ENCODE results near the gene APOO. TPM values are rescaled to one million over a fixed set of nuclear protein-coding genes. Genes with fewer than 3 reads are reported as not detected.
A peak's percentile ranks its signal among the peaks of the same experiment; 100 is the strongest.

APOO gene
- total and polyA plus RNA-seq, 2 experiments from 2014 or later: 7.3 to 20.2 TPM

DNA sequence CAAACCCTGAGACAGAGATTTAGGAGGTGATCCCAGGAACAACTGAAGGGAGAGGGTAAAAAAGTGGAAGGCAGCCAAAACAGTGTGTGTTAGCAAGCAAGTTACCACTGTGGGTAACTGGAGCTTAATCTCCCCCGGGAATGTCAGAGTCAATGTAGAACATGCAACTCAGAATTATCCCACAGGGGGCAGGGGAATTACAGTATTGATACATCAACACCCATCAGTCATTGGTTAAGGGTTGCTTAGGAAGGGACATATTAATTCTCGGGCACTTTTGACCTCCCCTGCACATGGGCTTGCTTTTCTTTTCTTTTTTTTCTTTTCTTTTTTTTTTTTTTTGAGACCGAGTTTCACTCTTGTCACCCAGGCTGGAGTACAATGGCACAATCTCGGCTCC, 29.4 kb upstream of the APOO start:
- H3K9me2 ChIP-seq (ENCODE audit: insufficient read depth): no peaks in the 10 kb centered on the region
- no peak overlapping the region for H2AFZ ChIP-seq
- H3K36me3 ChIP-seq (ENCODE audit: low read depth): no peaks in the 10 kb centered on the region
- no peak overlapping the region for H3K9ac ChIP-seq
- DNase-seq: peak; percentile 10
- WGBS, 2 experiments (ENCODE audit: low coverage in 1 of 2, low lambda C conversion rate in 2 of 2, missing lambda C conversion rate in 2 of 2): 69 to 95% methylated on average over 2 to 3 of the region's 4 CpGs
- no peaks in the 10 kb centered on the region for H4K20me1 ChIP-seq (ENCODE audit: insufficient read depth)
- no peaks in the 10 kb centered on the region for H3K27me3 ChIP-seq (replicated peaks; ENCODE audit: insufficient read depth)
- no peaks in the 10 kb centered on the region for H3K79me2 ChIP-seq (ENCODE audit: insufficient read depth)
- H3K27ac ChIP-seq: no peak overlapping the region
- in situ Hi-C loops (cut with MboI): no loop called here
- H3K4me1 ChIP-seq (ENCODE audit: insufficient read depth): peaks cover 11% of the 10 kb centered on the region
- H3F3A ChIP-seq (ENCODE audit: insufficient read depth): no peaks in the 10 kb centered on the region
- TF ChIP-seq EZH2 (IDR thresholded peaks at IDR 0.05; ENCODE audit: insufficient read depth, poor library complexity, severe bottlenecking) (no peak), EZH2phosphoT487 (IDR thresholded peaks at IDR 0.05; ENCODE audit: insufficient read depth, low read depth) (no peak)
- H3K9me3 ChIP-seq (ENCODE audit: low read depth): no peaks in the 10 kb centered on the region
- no peak overlapping the region for H3K4me3 ChIP-seq
- no peak overlapping the region for H3K4me2 ChIP-seq (ENCODE audit: unreplicated experiment)

DNA sequence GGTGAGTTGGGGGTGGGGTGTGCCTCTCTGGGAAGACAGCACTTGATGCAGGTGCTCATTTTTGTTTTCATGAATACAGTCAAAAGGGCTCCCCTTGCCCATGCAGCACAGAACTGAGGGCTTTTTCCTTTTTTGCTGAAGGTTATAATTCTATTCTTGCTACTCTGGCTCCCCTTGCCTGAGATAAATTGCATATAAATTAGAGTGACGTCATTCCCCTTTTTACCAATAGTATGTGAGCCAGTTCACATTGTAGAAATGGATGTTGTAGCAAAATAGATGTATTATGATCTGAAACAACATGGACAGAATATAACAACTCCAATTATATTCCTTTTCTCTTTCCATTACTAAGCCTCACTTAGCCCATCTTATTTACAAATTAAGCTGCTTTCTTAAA, 28.4 kb upstream of the APOO start:
- Histone ChIP-seq H3K4me2 (ENCODE audit: unreplicated experiment) (no peak overlapping the region), H3F3A (ENCODE audit: insufficient read depth) (no peaks in the 10 kb centered on the region), H3K27me3 (replicated peaks; ENCODE audit: insufficient read depth) (no peaks in the 10 kb centered on the region), H3K4me1 (ENCODE audit: insufficient read depth) (peaks cover 11% of the 10 kb centered on the region), H4K20me1 (ENCODE audit: insufficient read depth) (no peaks in the 10 kb centered on the region), H3K27ac (no peak overlapping the region), H3K9me2 (ENCODE audit: insufficient read depth) (no peaks in the 10 kb centered on the region), H3K79me2 (ENCODE audit: insufficient read depth) (no peaks in the 10 kb centered on the region), H2AFZ (no peak overlapping the region), H3K9ac (no peak overlapping the region), H3K9me3 (ENCODE audit: low read depth) (no peaks in the 10 kb centered on the region), H3K4me3 (no peak overlapping the region), H3K36me3 (ENCODE audit: low read depth) (no peaks in the 10 kb centered on the region)
- in situ Hi-C loops (cut with MboI): no loop called here
- 0 to 6% methylated on average over 1 of the region's 1 CpG for WGBS, 2 experiments (ENCODE audit: low coverage in 1 of 2, low lambda C conversion rate in 2 of 2, missing lambda C conversion rate in 2 of 2)
- DNase-seq: no peak
- no peak for TF ChIP-seq EZH2 (IDR thresholded peaks at IDR 0.05; ENCODE audit: insufficient read depth, poor library complexity, severe bottlenecking)
- no peak for TF ChIP-seq EZH2phosphoT487 (IDR thresholded peaks at IDR 0.05; ENCODE audit: insufficient read depth, low read depth)

- Histone ChIP-seq H3K9me2 (ENCODE audit: insufficient read depth) (no peaks in the 10 kb centered on the region), H3K79me2 (ENCODE audit: insufficient read depth) (no peaks in the 10 kb centered on the region), H3K4me3 (peak overlapping the region; percentile 40), H4K20me1 (ENCODE audit: insufficient read depth) (no peaks in the 10 kb centered on the region), H3K27ac (peak overlapping the region; percentile 46; the same call in 1 of the 2 replicates), H3K4me2 (ENCODE audit: unreplicated experiment) (peak overlapping the region; percentile 65), H2AFZ (peak overlapping the region; percentile 56), H3F3A (ENCODE audit: insufficient read depth) (no peaks in the 10 kb centered on the region), H3K9ac (peak overlapping the region; percentile 50), H3K27me3 (replicated peaks; ENCODE audit: insufficient read depth) (no peaks in the 10 kb centered on the region), H3K4me1 (ENCODE audit: insufficient read depth) (peaks cover 11% of the 10 kb centered on the region), H3K36me3 (ENCODE audit: low read depth) (no peaks in the 10 kb centered on the region), H3K9me3 (ENCODE audit: low read depth) (no peaks in the 10 kb centered on the region)
- in situ Hi-C loops (cut with MboI): no loop called here
- WGBS, 2 experiments (ENCODE audit: low coverage in 1 of 2, low lambda C conversion rate in 2 of 2, missing lambda C conversion rate in 2 of 2): 4 to 5% methylated on average over 11 of the region's 11 CpGs
- DNase-seq: peak; percentile 64
- no peak for TF ChIP-seq EZH2 (IDR thresholded peaks at IDR 0.05; ENCODE audit: insufficient read depth, poor library complexity, severe bottlenecking)
- TF ChIP-seq EZH2phosphoT487 (IDR thresholded peaks at IDR 0.05; ENCODE audit: insufficient read depth, low read depth): no peak
Measured at GRCh38 chrX:23935106-23935505, 27.4 kb upstream of the APOO start.

DNA sequence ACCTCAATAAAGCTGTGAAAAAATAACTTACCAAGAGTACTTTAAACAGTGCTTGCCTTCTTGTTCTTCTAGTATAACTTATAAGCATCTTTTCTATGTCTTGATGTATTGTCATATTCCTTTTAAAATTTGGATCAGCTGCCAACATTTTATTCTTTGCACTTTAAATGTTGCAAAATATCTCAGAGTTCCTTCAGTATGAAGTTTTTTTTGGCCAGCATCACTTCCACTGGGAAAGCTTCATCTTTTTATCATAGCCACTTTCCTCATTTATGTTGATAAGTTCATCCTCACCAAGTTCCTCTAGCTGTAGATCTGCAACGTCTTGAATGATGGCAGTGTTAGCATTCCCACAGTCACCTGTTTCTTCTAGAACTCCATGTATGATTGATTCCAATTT, 24.3 kb upstream of the APOO start:
- no peak overlapping the region for H3K9ac ChIP-seq
- in situ Hi-C loops (cut with MboI): no loop called here
- H3K4me2 ChIP-seq (ENCODE audit: unreplicated experiment): no peak overlapping the region
- H4K20me1 ChIP-seq (ENCODE audit: insufficient read depth): no peaks in the 10 kb centered on the region
- H3K27me3 ChIP-seq (replicated peaks; ENCODE audit: insufficient read depth): no peaks in the 10 kb centered on the region
- no peaks in the 10 kb centered on the region for H3K4me1 ChIP-seq (ENCODE audit: insufficient read depth)
- H3K9me2 ChIP-seq (ENCODE audit: insufficient read depth): no peaks in the 10 kb centered on the region
- WGBS, 2 experiments (ENCODE audit: low coverage in 1 of 2, low lambda C conversion rate in 2 of 2, missing lambda C conversion rate in 2 of 2): 5 to 14% methylated on average over 1 of the region's 1 CpG
- H3F3A ChIP-seq (ENCODE audit: insufficient read depth): no peaks in the 10 kb centered on the region
- no peaks in the 10 kb centered on the region for H3K36me3 ChIP-seq (ENCODE audit: low read depth)
- H2AFZ ChIP-seq: no peak overlapping the region
- TF ChIP-seq EZH2 (IDR thresholded peaks at IDR 0.05; ENCODE audit: insufficient read depth, poor library complexity, severe bottlenecking) (no peak), EZH2phosphoT487 (IDR thresholded peaks at IDR 0.05; ENCODE audit: insufficient read depth, low read depth) (no peak)
- H3K4me3 ChIP-seq: no peak overlapping the region
- no peaks in the 10 kb centered on the region for H3K79me2 ChIP-seq (ENCODE audit: insufficient read depth)
- peak; percentile 13 for DNase-seq
- no peak overlapping the region for H3K27ac ChIP-seq
- no peaks in the 10 kb centered on the region for H3K9me3 ChIP-seq (ENCODE audit: low read depth)

Measured in GM23248 (cell line).